Esophagus (tissue), 2 donors: ENCODE data around the gene ETS1. TPM values are rescaled to one million over a fixed set of nuclear protein-coding genes. Genes with fewer than 3 reads are reported as not detected.

Experiments used
- H3K27ac ChIP-seq, 2 donors: one replicate each; pipeline ENCODE4 v1.5.1; 2013; ENCODE audit warnings: low read depth in 2 of 2, mild to moderate bottlenecking in 2 of 2, inconsistent platforms in 1 of 2, low read length in 1 of 2, moderate library complexity in 1 of 2
- H3K27me3 ChIP-seq, 2 donors: one replicate each; pipeline ENCODE4 v1.6.1; 2013; ENCODE audit warnings: low read length in 2 of 2, control low read depth in 1 of 2, mild to moderate bottlenecking in 1 of 2; ENCODE audit not compliant: insufficient read depth in 2 of 2, control insufficient read depth in 1 of 2
- H3K36me3 ChIP-seq, 2 donors: one replicate each; pipeline ENCODE4 v1.6.1; 2013; ENCODE audit warnings: low read length in 1 of 2; ENCODE audit not compliant: control insufficient read depth in 2 of 2, insufficient read depth in 2 of 2
- H3K4me1 ChIP-seq, 2 donors: one replicate each; pipeline ENCODE4 v1.6.1; 2013; ENCODE audit warnings: low read length in 1 of 2; ENCODE audit not compliant: control insufficient read depth in 2 of 2, insufficient read depth in 2 of 2
- H3K4me3 ChIP-seq, 2 donors: one replicate each; pipeline ENCODE4 v1.5.1; 2013; ENCODE audit warnings: low read length in 2 of 2, mild to moderate bottlenecking in 2 of 2, low read depth in 1 of 2, moderate library complexity in 1 of 2
- H3K9me3 ChIP-seq, 2 donors: one replicate each; pipeline ENCODE4 v1.6.1; 2013; ENCODE audit warnings: mild to moderate bottlenecking in 2 of 2, low read depth in 1 of 2, low read length in 1 of 2, moderate library complexity in 1 of 2; ENCODE audit not compliant: control insufficient read depth in 2 of 2, insufficient read depth in 1 of 2
- WGBS, 2 donors: extraction: QIAGEN DNeasy Blood & Tissue Kit; methylation state at CpG; one replicate each; pipeline ENCODE4 v1.1.7; 2013; 5-methylcytosine and 5-hydroxymethylcytosine counted together
- polyA plus RNA-seq, 2 donors: library from polyadenylated mRNA; stranded (reverse); fragments of 200-250 nt; gene quantifications; one replicate each; pipeline ENCODE4 v1.2.3, GENCODE V29; 2013
- donor health status: healthy with polysubstance abuse.
- donor health status: Bipolar disorder and iron deficiency.

Gene ETS1
- polyA plus RNA-seq, 2 donors, result 3.0 to 3.9 TPM

DNA sequence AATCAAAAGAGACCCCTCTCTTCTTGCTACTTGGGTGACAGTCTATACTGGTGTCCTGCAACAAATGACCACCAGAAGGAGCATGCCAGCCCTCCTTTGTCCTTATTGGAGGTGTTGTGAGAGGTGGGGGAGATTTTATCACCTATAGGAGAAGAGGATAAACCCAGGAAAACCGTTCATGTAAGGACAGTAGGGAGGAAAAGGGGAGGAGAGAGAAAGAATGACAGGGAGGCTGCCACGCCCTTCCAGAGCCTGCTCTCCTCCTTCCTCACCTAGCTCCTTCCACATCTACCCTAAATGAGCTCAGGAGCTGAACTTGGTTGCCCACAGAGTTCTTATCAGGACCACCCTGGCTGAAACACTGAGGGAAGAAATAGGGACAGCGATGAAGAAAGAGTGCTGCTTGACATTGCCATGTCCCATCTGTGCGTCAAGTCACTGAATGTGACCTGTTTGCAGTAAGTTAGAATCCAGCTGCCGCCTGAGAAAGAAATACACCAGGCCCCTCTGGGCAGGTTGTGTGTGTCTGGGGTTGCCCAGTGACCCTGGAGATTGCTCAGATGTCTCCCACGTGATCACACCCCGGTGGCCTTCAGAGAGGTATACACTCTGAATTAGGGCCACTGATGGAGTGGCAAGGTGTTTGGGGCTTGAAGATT, 40.4 kb upstream of the ETS1 start:
- peak overlapping the region in 1 of 2 donors; percentile 52 for H3K27ac ChIP-seq
- H3K36me3 ChIP-seq, result no peaks in the 10 kb centered on the region
- WGBS, 2 donors, result 78 to 80% methylated on average over 7 of the region's 7 CpGs
- H3K27me3 ChIP-seq, result no peaks in the 10 kb centered on the region
- H3K4me3 ChIP-seq, result no peak overlapping the region
- H3K4me1 ChIP-seq, result no peaks in the 10 kb centered on the region
- H3K9me3 ChIP-seq, result no peaks in the 10 kb centered on the region

DNA sequence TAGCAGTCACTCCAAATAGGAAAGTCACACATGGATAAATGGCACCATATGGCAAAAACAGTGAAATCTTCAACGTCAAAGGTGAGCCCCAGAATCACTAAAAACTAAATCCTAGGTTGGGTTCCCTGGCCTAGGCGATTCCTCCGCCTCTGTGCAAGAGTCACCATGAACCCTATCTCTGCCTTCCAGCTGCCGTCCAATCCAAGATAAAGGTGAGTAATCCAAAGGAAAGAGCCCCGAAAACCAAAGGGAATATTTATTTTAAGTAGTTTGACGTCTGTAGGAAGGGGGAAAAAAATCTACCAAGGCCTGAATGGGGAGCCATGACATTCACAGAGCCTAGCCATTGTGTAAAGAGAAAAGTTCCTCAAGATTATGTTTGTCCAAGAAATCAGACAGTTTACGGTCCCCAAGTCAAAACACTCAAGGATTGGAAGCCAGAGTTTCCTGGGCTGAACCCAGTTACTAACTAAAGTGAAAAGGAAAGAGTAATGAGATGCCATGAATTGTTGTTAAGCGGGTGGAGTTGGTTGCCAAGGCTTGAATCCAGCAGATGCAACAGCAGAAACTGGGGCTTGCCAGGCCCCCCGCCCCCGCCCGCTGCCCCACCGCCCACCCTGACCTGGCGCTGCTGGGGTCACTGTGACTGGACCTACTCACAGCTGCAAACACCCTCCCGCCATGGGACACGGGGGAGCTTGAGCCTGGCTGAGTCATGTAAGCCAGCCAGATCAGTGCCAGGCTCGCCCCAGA, 39.7 kb upstream of the ETS1 start:
- Histone ChIP-seq H3K27me3 (no peaks in the 10 kb centered on the region), H3K4me3 (no peak overlapping the region), H3K36me3 (no peaks in the 10 kb centered on the region), H3K9me3 (no peaks in the 10 kb centered on the region), H3K4me1 (no peaks in the 10 kb centered on the region), H3K27ac (no peak overlapping the region)
- 81% methylated on average over 16 of the region's 16 CpGs for WGBS, 2 donors

DNA sequence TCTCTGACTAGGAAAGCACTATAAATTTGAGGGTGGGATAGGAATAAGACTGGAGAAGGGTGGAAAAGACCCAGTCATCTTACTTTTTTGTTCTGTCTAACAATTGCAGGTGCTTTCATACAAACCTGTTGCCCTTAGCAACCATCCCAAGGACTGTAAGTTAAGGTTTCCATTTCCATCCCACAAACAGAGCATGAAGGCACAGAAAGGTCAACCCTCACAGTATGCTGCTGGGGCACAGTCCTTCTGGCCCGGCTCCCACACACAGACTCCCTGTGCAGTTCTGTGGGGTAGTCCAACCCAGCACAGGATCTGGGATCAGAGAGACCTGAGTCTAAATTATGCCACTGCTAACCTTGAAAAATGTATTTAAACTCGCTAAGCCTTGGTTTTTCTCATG, 38.4 kb upstream of the ETS1 start:
- Histone ChIP-seq H3K27ac (peak overlapping the region in 1 of 2 donors; percentile 16), H3K4me1 (no peaks in the 10 kb centered on the region), H3K4me3 (no peak overlapping the region), H3K27me3 (no peaks in the 10 kb centered on the region), H3K9me3 (no peaks in the 10 kb centered on the region), H3K36me3 (no peaks in the 10 kb centered on the region)
- WGBS, 2 donors, result 90% methylated on average over 2 of the region's 2 CpGs

DNA sequence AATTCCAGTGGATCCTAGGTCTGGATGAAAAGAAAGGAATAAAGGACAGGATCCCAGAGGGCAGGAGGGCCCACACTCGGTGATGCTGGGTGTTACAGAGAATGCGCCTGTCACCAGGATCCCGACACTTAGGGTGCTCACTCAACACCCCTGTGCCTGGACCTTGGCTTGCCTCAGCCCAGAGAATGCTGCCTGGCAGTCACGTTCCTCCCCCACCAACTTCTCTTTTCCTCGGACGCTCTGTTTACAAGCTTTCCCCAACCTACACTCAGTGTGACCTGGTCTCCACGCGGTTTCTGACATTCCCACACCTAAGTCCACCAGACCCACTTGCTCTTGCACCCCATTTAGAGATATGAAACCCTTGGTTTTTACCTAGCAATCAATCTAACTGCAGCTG, 38.0 kb upstream of the ETS1 start:
- whole genome bisulfite sequencing, 2 donors, result 87 to 88% methylated on average over 8 of the region's 8 CpGs
- Histone ChIP-seq H3K36me3 (no peaks in the 10 kb centered on the region), H3K4me3 (no peak overlapping the region), H3K27ac (peak overlapping the region; percentile 6 to 34), H3K4me1 (no peaks in the 10 kb centered on the region), H3K27me3 (no peaks in the 10 kb centered on the region), H3K9me3 (no peaks in the 10 kb centered on the region)

DNA sequence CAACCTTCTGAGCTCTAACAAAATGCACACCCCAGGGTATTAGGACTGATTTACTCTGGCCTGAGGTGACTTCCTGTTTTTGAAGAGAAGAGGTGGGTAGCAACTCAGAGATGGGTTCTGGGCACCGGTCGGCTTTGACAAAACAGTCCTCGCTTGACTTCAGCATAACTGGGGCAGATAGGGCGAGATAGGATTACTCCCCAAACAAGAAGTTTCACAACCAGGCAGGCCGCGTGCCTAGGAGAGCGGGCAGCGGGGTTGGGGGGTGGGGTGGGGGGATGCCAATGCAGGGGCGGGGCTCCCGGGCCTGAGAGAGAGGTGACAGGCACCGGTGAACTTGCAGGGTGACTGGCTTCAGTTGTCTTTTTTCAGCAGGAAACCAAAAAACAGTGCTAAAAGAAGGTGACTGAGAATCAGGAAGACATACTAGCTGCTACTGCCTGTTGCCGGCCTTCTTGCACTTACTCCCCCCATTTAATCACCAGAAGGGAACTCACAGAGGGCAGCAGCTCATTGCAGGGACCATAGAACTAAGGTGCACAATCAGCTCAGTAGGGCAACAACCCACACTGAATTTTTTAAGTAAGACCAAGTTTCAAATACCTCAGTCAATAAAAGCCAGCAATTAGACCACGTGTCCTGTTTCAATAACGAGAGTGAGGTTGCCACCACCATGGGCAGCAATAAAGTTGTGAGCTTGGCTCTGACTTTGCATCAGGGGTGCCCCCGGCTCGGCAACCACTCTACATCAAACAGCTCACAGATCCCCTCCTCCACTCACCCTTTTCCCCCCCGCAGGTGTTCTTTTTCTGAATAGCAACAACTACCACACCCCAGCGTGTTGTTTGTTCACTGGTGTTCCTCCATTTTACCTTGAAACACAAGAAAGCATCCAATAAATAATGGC, 37.2 kb upstream of the ETS1 start:
- Histone ChIP-seq H3K27ac (peak overlapping the region in 1 of 2 donors; percentile 32), H3K4me1 (peaks cover 0 to under 1% of the 10 kb centered on the region in 2 donors), H3K27me3 (no peaks in the 10 kb centered on the region), H3K9me3 (no peaks in the 10 kb centered on the region), H3K36me3 (no peaks in the 10 kb centered on the region), H3K4me3 (no peak overlapping the region)
- 56 to 67% methylated on average over 18 of the region's 18 CpGs for WGBS, 2 donors

DNA sequence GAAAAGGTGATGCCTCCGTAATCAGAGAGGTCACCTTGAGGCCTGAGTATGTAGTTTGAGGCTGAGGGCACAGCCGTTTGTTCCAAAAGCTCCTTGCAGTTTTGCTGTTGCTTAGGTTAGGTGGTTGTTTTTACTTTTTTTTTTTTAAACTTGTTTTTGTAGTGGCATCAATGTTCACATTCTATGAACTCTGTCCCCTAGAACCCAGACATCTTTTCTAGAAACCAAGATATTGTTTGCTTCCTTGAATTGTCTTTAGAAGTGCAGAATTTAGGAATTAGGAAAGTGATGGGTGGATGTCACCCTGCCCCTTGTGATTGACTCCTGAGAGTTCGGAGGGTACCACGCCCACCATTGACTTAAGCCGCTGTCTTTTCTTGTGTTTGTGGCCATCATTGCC, 35.7 kb upstream of the ETS1 start:
- Histone ChIP-seq H3K4me1 (peaks cover 0 to 2% of the 10 kb centered on the region in 2 donors), H3K36me3 (no peaks in the 10 kb centered on the region), H3K9me3 (no peaks in the 10 kb centered on the region), H3K27me3 (no peaks in the 10 kb centered on the region), H3K4me3 (no peak overlapping the region), H3K27ac (no peak overlapping the region)
- WGBS, 2 donors, result 83 to 87% methylated on average over 5 of the region's 5 CpGs

DNA sequence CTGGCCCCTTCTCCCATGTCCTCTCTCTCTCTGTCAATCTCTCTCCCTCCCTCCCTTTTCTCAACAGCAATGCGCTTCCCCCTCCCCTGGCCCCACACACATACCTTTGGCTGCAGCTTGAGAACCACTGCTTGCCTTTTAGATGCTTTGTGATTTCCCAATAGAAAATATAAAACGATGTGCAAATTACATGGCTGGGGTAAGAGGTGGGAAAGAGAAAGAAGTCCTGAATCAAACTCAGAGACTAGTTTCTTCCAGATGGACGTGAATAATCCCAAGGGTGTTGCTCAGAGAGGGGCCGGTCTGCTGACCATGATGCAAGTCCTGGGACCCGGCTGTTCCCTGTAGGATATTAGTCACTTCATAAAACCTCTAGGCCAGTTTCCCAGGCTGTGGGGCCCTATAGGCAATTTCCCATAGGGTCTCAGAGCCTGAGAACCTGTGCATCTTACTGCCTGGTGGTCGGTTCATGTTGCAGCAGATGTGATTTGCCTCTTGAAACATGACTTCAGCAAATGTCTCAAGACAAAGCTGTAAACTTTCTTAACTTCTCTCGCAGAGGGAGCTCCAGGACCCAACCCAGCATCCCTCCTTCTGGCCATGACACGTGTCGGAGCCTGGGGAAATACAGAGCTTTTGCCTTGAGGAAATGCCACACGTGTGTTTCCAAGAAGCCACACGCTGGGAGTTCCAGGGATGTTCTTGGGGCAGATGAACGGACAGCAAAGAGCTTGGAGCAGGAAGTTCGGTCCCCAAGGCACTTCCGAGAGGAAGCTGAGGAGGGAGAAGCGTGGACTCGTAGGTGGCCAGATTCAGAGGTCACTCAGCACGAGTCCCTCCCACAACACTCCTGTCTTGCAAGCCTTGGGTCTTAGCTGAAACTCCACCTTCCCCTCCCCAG, 34.5 kb upstream of the ETS1 start:
- H3K27ac ChIP-seq, result no peak overlapping the region

DNA sequence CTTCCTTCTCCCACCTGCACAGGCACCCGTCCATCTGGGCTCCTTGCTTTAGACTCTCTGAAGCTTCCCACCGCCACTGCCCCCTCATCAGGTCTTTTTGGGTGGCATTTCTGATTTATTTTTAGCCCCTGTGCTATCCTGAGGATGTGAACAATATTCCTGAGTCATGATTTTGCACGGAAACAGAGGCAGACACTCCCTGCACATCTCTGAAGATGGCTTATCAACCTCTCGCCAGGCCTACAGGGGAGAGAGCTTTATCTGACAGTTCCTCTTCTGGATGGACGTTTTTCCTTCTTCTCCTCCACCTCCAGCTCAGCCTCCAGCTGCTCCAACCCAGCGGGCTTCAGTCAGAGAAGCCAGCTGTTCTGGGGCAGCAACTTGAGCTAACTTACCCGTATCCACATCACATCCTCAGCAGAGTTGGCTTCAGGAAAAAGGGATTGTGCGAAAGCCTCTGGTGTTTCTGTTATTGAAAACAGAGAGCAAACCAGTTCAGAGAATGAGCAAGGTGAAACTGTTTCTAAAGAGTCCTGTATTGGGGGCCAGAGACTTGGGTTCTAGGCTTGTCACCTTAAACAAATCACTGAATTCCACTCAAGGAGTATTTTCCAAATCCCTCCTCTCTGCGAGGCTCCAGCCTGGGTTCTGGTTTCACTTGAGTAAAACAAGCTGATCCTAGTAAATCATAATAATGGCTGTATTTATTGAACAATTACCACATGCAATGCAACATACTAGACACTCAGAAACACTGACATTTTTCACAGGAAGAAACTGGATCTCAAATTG, 33.1 kb upstream of the ETS1 start:
- Histone ChIP-seq H3K36me3 (no peaks in the 10 kb centered on the region), H3K27ac (no peak overlapping the region), H3K9me3 (no peaks in the 10 kb centered on the region), H3K4me1 (peaks cover 0 to 2% of the 10 kb centered on the region in 2 donors), H3K4me3 (no peak overlapping the region), H3K27me3 (no peaks in the 10 kb centered on the region)
- WGBS, 2 donors, result 74 to 75% methylated on average over 9 of the region's 9 CpGs

More for the DNA sequence above, 34.5 kb upstream of the ETS1 start:
- no peaks in the 10 kb centered on the region for H3K9me3 ChIP-seq
- H3K27me3 ChIP-seq, result no peaks in the 10 kb centered on the region
- H3K4me1 ChIP-seq, result peaks cover 0 to 2% of the 10 kb centered on the region in 2 donors
- 79 to 80% methylated on average over 17 of the region's 17 CpGs for WGBS, 2 donors
- H3K4me3 ChIP-seq, result no peak overlapping the region
- H3K36me3 ChIP-seq, result no peaks in the 10 kb centered on the region
